ENCODE measurements around the gene AGO1.

GRCh38 chr1:35835398-35835797, 47.6 kb upstream of the AGO1 start:
- TF ChIP-seq CTCF (IDR thresholded peaks at IDR 0.05), result no peak
- no peak for TF ChIP-seq POLR2AphosphoS5 (IDR thresholded peaks at IDR 0.05)

All from upper lobe of left lung (tissue), 4 donors.